ENCODE data around the gene PLEKHS1. TPM values are rescaled to one million over a fixed set of nuclear protein-coding genes. Genes with fewer than 3 reads are reported as not detected.

Gene PLEKHS1
- total and polyA plus RNA-seq, 7 experiments from 2014 or later: 0.07 TPM; not detected in 6

- H3K4me3 Mint-ChIP-seq: no peak overlapping the region
- ATAC-seq (no peak), DNase-seq (no peak)
- Histone ChIP-seq H3K36me3 (ENCODE audit: control insufficient read depth in 2 of 3, insufficient read depth in 3 of 3, low read length in 3 of 3) (no peaks in the 10 kb centered on the region), H3K27ac (ENCODE audit: low read depth, low read length) (no peak overlapping the region), H3K9me3 (ENCODE audit: control insufficient read depth in 2 of 3, low read length in 3 of 3) (no peaks in the 10 kb centered on the region), H3K27me3 (ENCODE audit: control insufficient read depth in 2 of 2, insufficient read depth in 2 of 2, low read length in 2 of 2) (no peaks in the 10 kb centered on the region), H3K4me3 (ENCODE audit: low read length) (no peak overlapping the region), H3K4me1 (ENCODE audit: control insufficient read depth in 2 of 2, insufficient read depth in 2 of 2, low read length in 2 of 2) (no peaks in the 10 kb centered on the region)
- intact Hi-C loops (cut with micrococcal nuclease): no loop called here
- no peak overlapping the region for H3K27ac Mint-ChIP-seq
- peaks cover 14 to 33% (median 20%) of the 10 kb centered on the region in 5 donors for H3K27me3 Mint-ChIP-seq
- CTCF ChIA-PET: no interaction called here
- no peaks in the 10 kb centered on the region for H3K9me3 Mint-ChIP-seq
- no peaks in the 10 kb centered on the region for H3K4me1 Mint-ChIP-seq
- POLR2A ChIA-PET: no interaction called here
- no peaks in the 10 kb centered on the region for H3K36me3 Mint-ChIP-seq
Measured at GRCh38 chr10:113753020-113753692, 1.7 kb downstream of the PLEKHS1 start.

- Histone ChIP-seq H3K36me3 (ENCODE audit: control insufficient read depth in 2 of 3, insufficient read depth in 3 of 3, low read length in 3 of 3) (no peaks in the 10 kb centered on the region), H3K27me3 (ENCODE audit: control insufficient read depth in 2 of 2, insufficient read depth in 2 of 2, low read length in 2 of 2) (no peaks in the 10 kb centered on the region), H3K9me3 (ENCODE audit: control insufficient read depth in 2 of 3, low read length in 3 of 3) (no peaks in the 10 kb centered on the region), H3K4me3 (ENCODE audit: low read length) (no peak overlapping the region), H3K4me1 (ENCODE audit: control insufficient read depth in 2 of 2, insufficient read depth in 2 of 2, low read length in 2 of 2) (no peaks in the 10 kb centered on the region), H3K27ac (ENCODE audit: low read depth, low read length) (no peak overlapping the region)
- peaks cover 14 to 33% (median 24%) of the 10 kb centered on the region in 5 donors for H3K27me3 Mint-ChIP-seq
- CTCF ChIA-PET: no interaction called here
- H3K4me1 Mint-ChIP-seq: no peaks in the 10 kb centered on the region
- intact Hi-C loops (cut with micrococcal nuclease): no loop called here
- no peak overlapping the region for H3K27ac Mint-ChIP-seq
- ATAC-seq (no peak), DNase-seq (no peak)
- H3K36me3 Mint-ChIP-seq: no peaks in the 10 kb centered on the region
- POLR2A ChIA-PET: no interaction called here
- H3K9me3 Mint-ChIP-seq: no peaks in the 10 kb centered on the region
- no peak overlapping the region for H3K4me3 Mint-ChIP-seq
Measured at GRCh38 chr10:113754125-113754524, 2.6 kb downstream of the PLEKHS1 start.

GRCh38 chr10:113754768-113755167 is 3.3 kb downstream of the PLEKHS1 start:
- Mint-ChIP-seq H3K27ac (no peak overlapping the region), H3K4me1 (no peaks in the 10 kb centered on the region), H3K9me3 (no peaks in the 10 kb centered on the region), H3K4me3 (no peak overlapping the region), H3K36me3 (no peaks in the 10 kb centered on the region), H3K27me3 (peaks cover 14 to 33% (median 24%) of the 10 kb centered on the region in 5 donors)
- POLR2A ChIA-PET: no interaction called here
- H3K9me3 ChIP-seq (ENCODE audit: control insufficient read depth in 2 of 3, low read length in 3 of 3): no peaks in the 10 kb centered on the region
- intact Hi-C loops (cut with micrococcal nuclease): no loop called here
- H3K27ac ChIP-seq (ENCODE audit: low read depth, low read length): no peak overlapping the region
- H3K4me1 ChIP-seq (ENCODE audit: control insufficient read depth in 2 of 2, insufficient read depth in 2 of 2, low read length in 2 of 2): no peaks in the 10 kb centered on the region
- H3K27me3 ChIP-seq (ENCODE audit: control insufficient read depth in 2 of 2, insufficient read depth in 2 of 2, low read length in 2 of 2): no peaks in the 10 kb centered on the region
- H3K36me3 ChIP-seq (ENCODE audit: control insufficient read depth in 2 of 3, insufficient read depth in 3 of 3, low read length in 3 of 3): no peaks in the 10 kb centered on the region
- CTCF ChIA-PET: interaction anchor here (0.5 kb wide), 1 partner anchor 133 kb away, joined by 3 read pairs; no protein-coding TSS in a partner anchor
- DNase-seq (no peak), ATAC-seq (no peak)
- H3K4me3 ChIP-seq (ENCODE audit: low read length): no peak overlapping the region

GRCh38 chr10:113756940-113757543 is 5.6 kb downstream of the PLEKHS1 start:
- CTCF ChIA-PET: no interaction called here
- Mint-ChIP-seq H3K27me3 (peaks cover 13 to 32% (median 15%) of the 10 kb centered on the region in 5 donors), H3K4me1 (no peaks in the 10 kb centered on the region)

DNA sequence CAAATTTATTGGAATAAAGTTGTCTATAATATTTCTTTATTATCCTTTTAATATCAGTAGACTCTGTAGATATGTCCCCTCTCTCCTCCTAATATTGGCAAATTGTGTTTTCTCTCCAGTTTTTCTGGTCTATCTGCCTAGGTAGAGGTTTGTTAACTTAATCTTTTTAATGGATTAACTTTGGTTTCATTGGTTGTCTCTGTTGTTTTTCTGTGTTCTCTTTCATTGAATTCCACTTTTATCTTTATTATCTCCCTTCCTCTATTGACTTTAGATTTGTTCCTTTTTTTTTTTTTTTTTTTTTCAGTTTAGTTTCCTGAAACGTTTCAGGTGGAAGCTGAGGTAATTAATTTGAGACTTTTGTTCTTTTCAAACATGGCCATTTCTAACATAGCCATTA is 10.6 kb downstream of the PLEKHS1 start:
- Histone ChIP-seq H3K4me1 (ENCODE audit: control insufficient read depth in 2 of 2, insufficient read depth in 2 of 2, low read length in 2 of 2) (no peaks in the 10 kb centered on the region), H3K27ac (ENCODE audit: low read depth, low read length) (no peak overlapping the region), H3K9me3 (ENCODE audit: control insufficient read depth in 2 of 3, low read length in 3 of 3) (no peaks in the 10 kb centered on the region), H3K36me3 (ENCODE audit: control insufficient read depth in 2 of 3, insufficient read depth in 3 of 3, low read length in 3 of 3) (no peaks in the 10 kb centered on the region), H3K27me3 (ENCODE audit: control insufficient read depth in 2 of 2, insufficient read depth in 2 of 2, low read length in 2 of 2) (no peaks in the 10 kb centered on the region), H3K4me3 (ENCODE audit: low read length) (no peak overlapping the region)
- intact Hi-C loops (cut with micrococcal nuclease): no loop called here
- no peak for DNase-seq
- Mint-ChIP-seq H3K9me3 (peaks cover 0 to 16% (median 8%) of the 10 kb centered on the region in 11 donors), H3K27ac (peak overlapping the region in 1 of 9 donors; percentile 12), H3K27me3 (peaks cover 8 to 41% (median 17%) of the 10 kb centered on the region in 5 donors), H3K4me1 (no peaks in the 10 kb centered on the region), H3K36me3 (peaks cover 0 to 4% (median 0%) of the 10 kb centered on the region in 5 donors), H3K4me3 (no peak overlapping the region)
- CTCF ChIA-PET: no interaction called here
- no peak for ATAC-seq
- POLR2A ChIA-PET: no interaction called here

More at GRCh38 chr10:113756940-113757543, 5.6 kb downstream of the PLEKHS1 start:
- POLR2A ChIA-PET: no interaction called here
- Mint-ChIP-seq H3K27ac (no peak overlapping the region), H3K36me3 (no peaks in the 10 kb centered on the region), H3K4me3 (no peak overlapping the region), H3K9me3 (no peaks in the 10 kb centered on the region)
- Histone ChIP-seq H3K4me3 (ENCODE audit: low read length) (no peak overlapping the region), H3K36me3 (ENCODE audit: control insufficient read depth in 2 of 3, insufficient read depth in 3 of 3, low read length in 3 of 3) (no peaks in the 10 kb centered on the region), H3K4me1 (ENCODE audit: control insufficient read depth in 2 of 2, insufficient read depth in 2 of 2, low read length in 2 of 2) (no peaks in the 10 kb centered on the region), H3K27me3 (ENCODE audit: control insufficient read depth in 2 of 2, insufficient read depth in 2 of 2, low read length in 2 of 2) (no peaks in the 10 kb centered on the region), H3K9me3 (ENCODE audit: control insufficient read depth in 2 of 3, low read length in 3 of 3) (no peaks in the 10 kb centered on the region), H3K27ac (ENCODE audit: low read depth, low read length) (no peak overlapping the region)
- DNase-seq (no peak), ATAC-seq (no peak)
- intact Hi-C loops (cut with micrococcal nuclease): no loop called here

GRCh38 chr10:113764582-113764981 is 13.1 kb downstream of the PLEKHS1 start:
- H3K9me3 Mint-ChIP-seq: peaks cover 0 to 16% (median 8%) of the 10 kb centered on the region in 11 donors
- no peak overlapping the region for H3K4me3 Mint-ChIP-seq
- Histone ChIP-seq H3K9me3 (ENCODE audit: control insufficient read depth in 2 of 3, low read length in 3 of 3) (no peaks in the 10 kb centered on the region), H3K36me3 (ENCODE audit: control insufficient read depth in 2 of 3, insufficient read depth in 3 of 3, low read length in 3 of 3) (no peaks in the 10 kb centered on the region), H3K27me3 (ENCODE audit: control insufficient read depth in 2 of 2, insufficient read depth in 2 of 2, low read length in 2 of 2) (no peaks in the 10 kb centered on the region), H3K4me1 (ENCODE audit: control insufficient read depth in 2 of 2, insufficient read depth in 2 of 2, low read length in 2 of 2) (no peaks in the 10 kb centered on the region), H3K4me3 (ENCODE audit: low read length) (no peak overlapping the region), H3K27ac (ENCODE audit: low read depth, low read length) (no peak overlapping the region)
- no peak for ATAC-seq
- no peak for DNase-seq
- intact Hi-C loops (cut with micrococcal nuclease): no loop called here
- H3K27me3 Mint-ChIP-seq: peaks cover 28 to 56% (median 33%) of the 10 kb centered on the region in 5 donors
- H3K36me3 Mint-ChIP-seq: peaks cover 0 to 4% (median 0%) of the 10 kb centered on the region in 5 donors
- H3K27ac Mint-ChIP-seq: no peak overlapping the region
- no peaks in the 10 kb centered on the region for H3K4me1 Mint-ChIP-seq
- POLR2A ChIA-PET: no interaction called here
- CTCF ChIA-PET: no interaction called here

DNA sequence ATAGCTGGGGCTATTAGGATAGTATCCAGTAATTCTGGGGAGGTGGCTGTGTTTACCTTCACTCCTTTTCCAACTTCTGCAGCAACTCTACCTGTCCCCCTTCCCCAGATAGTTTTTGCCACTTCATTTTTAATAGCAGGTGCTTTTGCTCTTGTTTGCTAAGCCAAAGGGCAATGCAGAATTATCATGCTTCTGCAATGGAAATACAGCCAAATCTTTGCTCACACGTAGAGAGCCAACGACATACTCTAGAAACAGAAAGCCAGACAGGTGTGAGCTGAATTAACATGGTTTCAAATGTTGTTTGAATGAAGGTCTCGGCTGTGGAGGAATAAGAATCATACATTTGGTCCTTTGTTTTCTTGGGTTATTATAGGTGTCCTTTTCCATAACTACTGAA is 14.4 kb downstream of the PLEKHS1 start:
- Histone ChIP-seq H3K9me3 (ENCODE audit: control insufficient read depth in 2 of 3, low read length in 3 of 3) (no peaks in the 10 kb centered on the region), H3K4me1 (ENCODE audit: control insufficient read depth in 2 of 2, insufficient read depth in 2 of 2, low read length in 2 of 2) (no peaks in the 10 kb centered on the region), H3K27me3 (ENCODE audit: control insufficient read depth in 2 of 2, insufficient read depth in 2 of 2, low read length in 2 of 2) (no peaks in the 10 kb centered on the region), H3K4me3 (ENCODE audit: low read length) (no peak overlapping the region), H3K36me3 (ENCODE audit: control insufficient read depth in 2 of 3, insufficient read depth in 3 of 3, low read length in 3 of 3) (no peaks in the 10 kb centered on the region), H3K27ac (ENCODE audit: low read depth, low read length) (no peak overlapping the region)
- intact Hi-C loops (cut with micrococcal nuclease): no loop called here
- H3K9me3 Mint-ChIP-seq: peaks cover 0 to 16% (median 8%) of the 10 kb centered on the region in 11 donors
- H3K36me3 Mint-ChIP-seq: peaks cover 0 to 4% (median 0%) of the 10 kb centered on the region in 5 donors
- DNase-seq (no peak), ATAC-seq (no peak)
- ChIA-PET CTCF (no interaction called here), POLR2A (no interaction called here)
- peaks cover 38 to 53% (median 42%) of the 10 kb centered on the region in 5 donors for H3K27me3 Mint-ChIP-seq
- H3K27ac Mint-ChIP-seq: no peak overlapping the region
- H3K4me3 Mint-ChIP-seq: no peak overlapping the region
- no peaks in the 10 kb centered on the region for H3K4me1 Mint-ChIP-seq

Data from naive thymus-derived CD4-positive, alpha-beta T cell (primary cell).